ENCODE results near the gene PRDM10. TPM values are rescaled to one million over a fixed set of nuclear protein-coding genes. Genes with fewer than 3 reads are reported as not detected.

The PRDM10 gene
- total RNA-seq, 1 experiment from 2014 or later: 9.2 TPM

DNA sequence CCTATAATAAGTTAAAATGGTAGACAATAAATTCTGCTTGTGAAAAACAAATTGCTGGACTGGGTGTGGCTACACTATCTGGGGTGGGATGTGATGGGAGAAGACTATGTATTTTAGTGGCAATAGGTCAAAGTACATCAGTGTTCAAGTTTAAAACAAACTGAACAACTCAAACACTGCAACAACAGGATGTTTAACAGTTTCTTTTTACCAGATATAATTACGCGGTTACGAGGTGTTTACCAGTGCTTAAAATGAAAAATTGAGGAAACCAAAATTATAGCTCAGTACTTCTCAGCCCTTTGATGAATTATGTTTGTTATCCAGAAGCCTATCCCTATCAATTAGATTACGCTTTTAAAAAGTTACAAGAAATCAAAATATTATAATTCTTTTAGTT lies 3.2 kb downstream of the PRDM10 start:
- Histone ChIP-seq H3K79me2 (ENCODE audit: insufficient read depth, low read length) (peaks cover 35% of the 10 kb centered on the region), H3K9me3 (ENCODE audit: control insufficient read depth in 1 of 2, insufficient read depth in 1 of 2, low read depth in 1 of 2, low read length in 2 of 2) (no peaks in the 10 kb centered on the region), H3K36me3 (ENCODE audit: control insufficient read depth in 1 of 2, insufficient read depth in 2 of 2, low read length in 2 of 2) (no peaks in the 10 kb centered on the region), H3K9ac (ENCODE audit: low read length) (no peak overlapping the region), H3K27me3 (ENCODE audit: insufficient read depth, low read length) (no peaks in the 10 kb centered on the region), H2AFZ (ENCODE audit: low read depth, low read length, poor library complexity, severe bottlenecking) (no peak overlapping the region), H4K20me1 (ENCODE audit: insufficient read depth) (no peaks in the 10 kb centered on the region), H3K4me2 (ENCODE audit: low read length) (no peak overlapping the region), H3K4me3 (replicated peaks in 1 of 2; ENCODE audit: low read depth in 1 of 2, low read length in 2 of 2) (no peak overlapping the region), H3K9me2 (ENCODE audit: insufficient read depth) (no peaks in the 10 kb centered on the region), H3K27ac (ENCODE audit: low read depth, low read length) (no peak overlapping the region), H3K4me1 (ENCODE audit: control insufficient read depth in 1 of 2, insufficient read depth in 2 of 2, low read length in 2 of 2) (peaks cover 0 to 30% of the 10 kb centered on the region in 2 experiments; a peak in 3 of 4 replicates)
- RAD21 ChIA-PET (ENCODE audit: low non-redundant PET in 1 of 2, low total read pairs in 2 of 2, uncharacterized antibody in 2 of 2, unreplicated experiment in 2 of 2): no interaction called here
- POLR2A ChIA-PET: no interaction called here
- DNase-seq (ENCODE audit: low read depth, low spot score) (no peak), ATAC-seq (no peak)
- intact Hi-C loops (cut with micrococcal nuclease): no loop called here
- CTCF ChIA-PET: no interaction called here
- no peak for TF ChIP-seq EZH2 (IDR thresholded peaks at IDR 0.05)
- no peak for TF ChIP-seq SP1 (IDR thresholded peaks at IDR 0.05; ENCODE audit: low read depth)
- TF ChIP-seq POLR2AphosphoS5 (IDR thresholded peaks at IDR 0.05; ENCODE audit: low read depth, low read length): no peak
- no peak for TF ChIP-seq EZH2phosphoT487 (IDR thresholded peaks at IDR 0.05; ENCODE audit: borderline replicate concordance)
- TF ChIP-seq ZFX (IDR thresholded peaks at IDR 0.05): no peak
- no peak for TF ChIP-seq FOSL1 (IDR thresholded peaks at IDR 0.05; ENCODE audit: low read depth)
- TF ChIP-seq RAD21 (IDR thresholded peaks at IDR 0.05; ENCODE audit: low read depth): no peak
- no peak for TF ChIP-seq POLR2A (IDR thresholded peaks at IDR 0.05; ENCODE audit: borderline replicate concordance, extremely low read depth, insufficient read depth, insufficient read length)
- BruUV-seq (replicated peaks): no TSS peak

DNA sequence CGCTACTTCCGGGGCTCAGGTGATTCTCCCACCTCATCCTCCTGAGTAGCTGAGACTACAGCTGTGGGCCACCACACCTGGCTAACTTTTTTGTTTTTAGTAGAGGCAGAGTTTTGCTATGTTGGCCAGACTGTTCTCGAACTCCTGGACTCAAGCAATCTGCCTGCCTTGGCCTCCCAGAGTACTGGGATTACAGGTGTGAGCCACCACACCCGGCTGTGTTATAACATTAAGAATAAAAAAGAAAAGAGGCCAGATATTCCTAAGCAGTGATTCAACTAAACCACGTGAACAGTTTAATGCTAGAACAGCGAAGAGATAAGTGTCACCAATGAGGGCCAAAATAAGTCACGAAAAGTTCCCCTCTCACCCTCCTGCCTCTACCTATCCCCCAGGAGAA lies 3.7 kb downstream of the PRDM10 start:
- ATAC-seq (no peak), DNase-seq (ENCODE audit: low read depth, low spot score) (no peak)
- Histone ChIP-seq H3K9me3 (ENCODE audit: control insufficient read depth in 1 of 2, insufficient read depth in 1 of 2, low read depth in 1 of 2, low read length in 2 of 2) (no peaks in the 10 kb centered on the region), H3K79me2 (ENCODE audit: insufficient read depth, low read length) (peaks cover 35% of the 10 kb centered on the region), H3K4me3 (replicated peaks in 1 of 2; ENCODE audit: low read depth in 1 of 2, low read length in 2 of 2) (no peak overlapping the region), H3K36me3 (ENCODE audit: control insufficient read depth in 1 of 2, insufficient read depth in 2 of 2, low read length in 2 of 2) (no peaks in the 10 kb centered on the region), H3K4me1 (ENCODE audit: control insufficient read depth in 1 of 2, insufficient read depth in 2 of 2, low read length in 2 of 2) (peaks cover 0 to 25% of the 10 kb centered on the region in 2 experiments; a peak in 3 of 4 replicates), H2AFZ (ENCODE audit: low read depth, low read length, poor library complexity, severe bottlenecking) (no peak overlapping the region), H3K9me2 (ENCODE audit: insufficient read depth) (no peaks in the 10 kb centered on the region), H3K9ac (ENCODE audit: low read length) (no peak overlapping the region), H3K27ac (ENCODE audit: low read depth, low read length) (no peak overlapping the region), H4K20me1 (ENCODE audit: insufficient read depth) (no peaks in the 10 kb centered on the region), H3K4me2 (ENCODE audit: low read length) (no peak overlapping the region), H3K27me3 (ENCODE audit: insufficient read depth, low read length) (no peaks in the 10 kb centered on the region)
- ChIA-PET POLR2A (no interaction called here), CTCF (no interaction called here), RAD21 (ENCODE audit: low non-redundant PET in 1 of 2, low total read pairs in 2 of 2, uncharacterized antibody in 2 of 2, unreplicated experiment in 2 of 2) (no interaction called here)
- TF ChIP-seq ELF1 (IDR thresholded peaks at IDR 0.05; ENCODE audit: borderline replicate concordance, low read depth): no peak
- TF ChIP-seq ATF3 (IDR thresholded peaks at IDR 0.05): no peak
- no peak for TF ChIP-seq TCF7L2 (IDR thresholded peaks at IDR 0.05; ENCODE audit: borderline replicate concordance, extremely low read depth, insufficient read depth, insufficient read length)
- TF ChIP-seq JUND (IDR thresholded peaks at IDR 0.05): no peak
- TF ChIP-seq SIN3A (IDR thresholded peaks at IDR 0.05; ENCODE audit: low read depth): no peak
- TF ChIP-seq, protein P1, sequence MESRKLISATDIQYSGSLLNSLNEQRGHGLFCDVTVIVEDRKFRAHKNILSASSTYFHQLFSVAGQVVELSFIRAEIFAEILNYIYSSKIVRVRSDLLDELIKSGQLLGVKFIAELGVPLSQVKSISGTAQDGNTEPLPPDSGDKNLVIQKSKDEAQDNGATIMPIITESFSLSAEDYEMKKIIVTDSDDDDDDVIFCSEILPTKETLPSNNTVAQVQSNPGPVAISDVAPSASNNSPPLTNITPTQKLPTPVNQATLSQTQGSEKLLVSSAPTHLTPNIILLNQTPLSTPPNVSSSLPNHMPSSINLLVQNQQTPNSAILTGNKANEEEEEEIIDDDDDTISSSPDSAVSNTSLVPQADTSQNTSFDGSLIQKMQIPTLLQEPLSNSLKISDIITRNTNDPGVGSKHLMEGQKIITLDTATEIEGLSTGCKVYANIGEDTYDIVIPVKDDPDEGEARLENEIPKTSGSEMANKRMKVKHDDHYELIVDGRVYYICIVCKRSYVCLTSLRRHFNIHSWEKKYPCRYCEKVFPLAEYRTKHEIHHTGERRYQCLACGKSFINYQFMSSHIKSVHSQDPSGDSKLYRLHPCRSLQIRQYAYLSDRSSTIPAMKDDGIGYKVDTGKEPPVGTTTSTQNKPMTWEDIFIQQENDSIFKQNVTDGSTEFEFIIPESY (IDR thresholded peaks at IDR 0.05; ENCODE audit: extremely low read depth, insufficient replicate concordance, low read length): no peak
- no peak for TF ChIP-seq YY1 (IDR thresholded peaks at IDR 0.05; ENCODE audit: extremely low read depth, insufficient replicate concordance, low read depth, low read length)
- no peak for TF ChIP-seq CEBPB (IDR thresholded peaks at IDR 0.05; ENCODE audit: low read depth)
- no peak for TF ChIP-seq CBX3 (IDR thresholded peaks at IDR 0.05; ENCODE audit: low read depth)
- TF ChIP-seq SRF (IDR thresholded peaks at IDR 0.05; ENCODE audit: low read depth): no peak
- TF ChIP-seq EGR1 (IDR thresholded peaks at IDR 0.05; ENCODE audit: low read depth): no peak
- intact Hi-C loops (cut with micrococcal nuclease): no loop called here
- no TSS peak for BruUV-seq (replicated peaks)
